Hematopoietic multipotent progenitor cell treated with erythropoietin and hydrocortisone succinate and interleukin-3 and kit ligand, for 15 days (in vitro differentiated cells): ENCODE data around the gene CXCR5.
A peak's percentile ranks its signal among the peaks of the same experiment; 100 is the strongest.

ENCODE experiments used
- DNase-seq: peaks from one replicate; pipeline ENCODE4 v3.0.0-alpha.2; 2015; ENCODE audit warnings: low spot score

Gene CXCR5

GRCh38 chr11:118883368-118884071 is at the start of gene CXCR5:
Gene CXCR5 (plus strand): TSS chr11:118883892. CDS start chr11:118883942, 50 bp downstream.
- no peak for DNase-seq

DNA sequence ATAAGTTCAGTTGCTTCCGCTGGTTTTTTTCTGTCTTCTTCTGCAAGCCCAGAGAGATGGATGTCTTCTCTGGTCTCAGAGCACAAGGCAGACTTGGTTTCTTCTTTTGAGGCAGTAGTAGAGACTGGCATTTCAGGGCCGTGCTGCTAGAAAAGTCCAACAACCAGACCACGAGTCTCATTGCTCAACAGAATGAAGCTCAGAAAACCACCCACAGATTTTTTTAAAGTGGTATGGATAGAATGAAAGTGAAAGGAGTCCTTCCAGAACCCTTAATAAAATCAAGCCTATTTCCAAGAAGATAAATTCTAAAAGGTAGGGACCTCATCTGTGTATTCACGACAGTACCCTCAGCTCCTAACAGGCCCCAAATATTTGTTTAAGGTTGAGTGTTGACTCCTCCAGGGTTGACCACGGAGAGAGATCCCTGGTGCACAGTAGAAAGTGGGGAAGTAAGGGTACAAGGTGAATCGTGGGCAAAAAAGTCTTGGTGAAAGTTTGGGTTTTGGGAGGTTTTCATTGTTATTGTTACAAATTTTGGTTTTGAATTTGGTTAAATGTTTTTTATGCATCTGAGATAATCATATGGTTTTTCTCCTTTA is 49.2 kb upstream of the CXCR5 start:
- no peak for DNase-seq

DNA sequence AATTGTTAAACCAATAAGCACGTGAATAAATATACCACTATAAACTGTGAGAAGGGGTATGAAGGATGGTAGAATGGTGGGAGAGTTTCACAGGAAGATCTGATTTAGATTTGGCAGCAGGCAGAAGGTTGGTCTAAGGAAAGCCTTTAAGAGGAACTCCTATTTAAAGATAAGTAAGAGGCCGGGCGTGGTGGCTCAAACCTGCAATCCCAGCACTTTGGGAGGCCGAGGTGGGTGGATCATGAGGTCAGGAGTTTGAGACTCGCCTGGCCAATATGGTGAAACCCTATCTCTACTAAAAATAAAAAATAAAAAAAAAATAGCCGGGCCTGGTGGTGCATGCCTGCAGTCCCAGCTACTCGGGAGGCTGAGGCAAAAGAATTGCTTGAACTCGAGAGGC is 45.8 kb upstream of the CXCR5 start:
- DNase-seq = no peak

DNA sequence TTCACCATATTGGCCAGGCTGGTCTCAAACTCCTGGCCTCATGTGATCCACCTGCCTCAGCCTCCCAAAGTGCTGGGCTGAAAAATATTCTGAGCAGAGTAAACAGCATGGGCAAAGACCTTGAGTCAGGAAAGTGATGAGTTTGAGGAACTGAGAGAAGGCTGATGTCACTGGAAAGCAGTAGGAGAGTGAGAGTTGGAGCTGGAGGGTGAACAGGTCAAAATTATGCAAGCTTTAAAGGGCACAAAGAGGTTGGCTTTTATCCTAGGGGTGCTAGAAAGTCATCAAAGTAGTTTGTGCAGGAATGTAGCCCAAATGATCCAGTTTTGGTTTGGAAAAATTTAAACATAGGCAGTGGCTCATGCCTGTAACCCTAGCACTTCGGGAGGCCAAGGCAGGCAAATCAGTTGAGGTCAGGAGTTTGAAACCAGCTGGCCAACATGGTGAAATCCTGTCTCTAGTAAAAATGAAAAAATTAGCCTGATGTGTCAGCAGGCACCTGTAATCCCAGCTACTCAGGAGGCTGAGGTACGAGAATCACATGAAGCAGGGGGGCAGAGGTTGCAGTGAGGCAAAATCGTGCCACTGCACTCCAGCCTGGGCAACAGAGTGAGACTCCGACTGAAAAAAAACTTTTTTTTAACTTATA is 44.7 kb upstream of the CXCR5 start:
- DNase-seq = no peak

- DNase-seq = no peak
These were observed 42.0 kb upstream of the CXCR5 start for GRCh38 chr11:118841469-118842242.

DNA sequence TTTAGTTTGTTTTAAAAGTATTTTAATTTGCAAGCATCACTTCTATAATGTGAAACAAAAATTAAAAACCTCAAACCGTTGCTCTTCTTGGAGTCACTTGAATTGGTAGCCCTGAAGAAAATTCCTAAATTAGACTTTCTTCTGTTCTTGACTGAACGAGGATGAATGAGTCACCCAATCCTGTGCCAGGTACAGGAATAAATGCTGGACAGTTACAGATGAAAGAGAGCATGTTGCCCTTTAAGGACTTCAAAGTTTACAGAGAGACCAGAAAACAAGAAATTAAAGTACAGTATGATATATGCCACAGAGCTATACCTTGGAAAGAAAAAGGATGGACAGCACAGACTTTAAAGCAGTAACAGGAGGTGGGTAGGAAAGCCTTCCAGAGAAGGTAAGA is 41.3 kb upstream of the CXCR5 start:
- DNase-seq = no peak

DNA sequence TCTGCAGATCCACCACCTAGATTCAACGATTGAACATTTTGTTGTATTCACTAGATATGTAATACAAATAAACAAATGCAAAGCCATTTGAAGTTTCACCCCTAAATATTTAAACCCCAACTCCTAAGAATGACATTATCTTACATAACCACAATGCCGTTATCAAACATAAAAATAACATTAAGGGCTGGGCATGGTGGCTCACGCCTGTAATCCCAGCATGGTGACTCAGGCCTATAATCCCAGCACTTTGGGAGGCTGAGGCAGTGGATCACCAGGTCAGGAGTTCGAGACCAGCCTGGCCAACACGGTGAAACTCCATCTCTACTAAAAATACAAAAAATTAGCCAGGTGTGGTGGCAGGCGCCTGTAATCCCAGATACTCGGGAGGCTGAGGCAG is 40.8 kb upstream of the CXCR5 start:
- peak; percentile 55 for DNase-seq

DNA sequence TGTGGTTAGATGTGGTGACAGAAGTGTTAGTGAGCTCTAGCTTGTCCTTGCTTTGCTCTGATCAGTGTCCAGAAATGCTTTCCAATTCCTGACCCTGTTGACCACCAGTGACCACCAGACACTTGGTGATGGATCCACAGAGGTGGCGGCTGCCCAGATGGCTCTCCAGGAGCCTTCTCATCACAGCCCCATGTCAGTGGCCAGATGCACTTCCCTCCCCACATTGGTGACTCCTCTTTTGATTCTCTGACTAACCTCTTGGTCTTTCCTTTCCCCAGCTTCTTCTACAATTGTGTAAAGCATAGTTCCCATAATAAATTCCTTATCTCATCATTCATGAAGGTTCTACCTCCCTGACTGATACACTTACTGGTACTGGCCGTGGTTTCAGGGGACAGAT is 40.1 kb upstream of the CXCR5 start:
- no peak for DNase-seq

- peak; percentile 48 for DNase-seq
These were observed 38.3 kb upstream of the CXCR5 start for GRCh38 chr11:118845369-118845768.

DNA sequence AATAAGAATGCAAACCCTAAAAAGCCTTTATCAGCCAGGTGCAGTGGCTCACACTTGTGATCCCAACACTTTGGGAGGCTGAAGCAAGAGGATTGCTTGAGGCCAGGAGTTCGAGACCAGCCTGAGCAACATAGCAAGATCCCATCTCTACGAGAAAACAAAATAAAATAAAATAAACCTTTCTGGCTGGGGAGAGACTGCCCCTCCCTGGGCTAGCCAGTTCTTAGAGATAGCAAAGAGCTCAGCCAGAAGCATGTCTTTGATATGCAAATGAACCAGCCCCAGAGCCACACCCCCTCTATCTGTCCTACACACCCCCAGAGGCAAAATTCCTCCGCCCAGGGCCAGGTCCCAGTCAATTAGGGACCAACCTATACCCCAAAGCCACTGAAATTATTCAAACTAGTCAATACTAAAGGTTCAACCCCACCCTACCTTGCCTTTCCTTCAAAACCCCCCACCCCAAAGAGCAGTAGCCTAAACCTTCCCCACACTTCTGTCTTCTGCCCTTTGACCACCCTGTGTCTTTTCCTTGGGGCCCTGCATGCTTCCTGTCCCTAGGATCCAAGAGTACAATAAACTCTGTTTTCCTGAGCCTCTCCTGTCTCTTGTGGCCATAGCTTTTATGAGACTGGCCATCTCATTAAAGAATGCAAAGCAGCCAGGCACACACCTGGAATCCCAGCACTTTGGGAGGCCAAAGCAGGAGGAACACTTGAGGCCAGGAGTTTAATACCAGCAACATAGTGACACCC is 37.3 kb upstream of the CXCR5 start:
- peak; percentile 90 for DNase-seq

DNA sequence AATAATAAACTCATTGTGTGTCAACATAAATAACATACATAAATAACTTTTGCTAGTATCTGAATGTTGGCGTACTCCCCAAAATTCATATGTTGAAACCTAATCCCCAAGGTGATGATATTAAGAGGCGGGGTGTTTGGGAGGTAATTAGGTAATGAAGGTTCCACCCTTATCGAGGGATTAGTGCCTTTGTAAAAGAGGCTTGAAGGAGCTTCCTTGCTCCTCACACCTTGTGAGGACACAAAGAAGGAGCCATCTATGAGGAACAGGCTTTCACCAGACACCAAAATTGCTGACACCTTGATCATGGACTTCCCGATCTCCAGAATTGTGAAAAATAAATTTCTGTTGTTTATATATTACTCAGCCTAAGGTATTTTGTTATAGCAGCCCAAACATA is 33.9 kb upstream of the CXCR5 start:
- no peak for DNase-seq

GRCh38 chr11:118851970-118852369 is 31.7 kb upstream of the CXCR5 start:
- no peak for DNase-seq

- no peak for DNase-seq
These were observed 30.0 kb upstream of the CXCR5 start for GRCh38 chr11:118853678-118854077.

DNA sequence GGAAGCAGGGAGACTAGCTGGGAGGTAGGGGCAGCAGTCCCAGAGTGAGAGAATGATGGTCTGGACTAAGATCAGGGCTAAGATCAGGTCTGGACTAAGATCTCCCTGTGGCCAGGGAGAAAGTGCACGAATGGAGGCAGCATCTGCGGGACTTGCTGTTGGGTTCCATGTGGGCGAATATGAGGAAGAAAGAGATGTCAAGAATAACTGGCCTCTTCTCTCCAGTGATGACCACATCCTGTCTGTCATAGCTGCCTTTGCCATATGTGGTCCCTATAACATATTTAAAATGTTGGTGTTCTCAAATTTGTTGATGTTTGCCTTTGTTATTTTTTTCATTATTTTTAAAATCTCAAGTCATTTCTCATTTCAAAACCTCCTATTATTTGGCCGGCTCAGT is 27.4 kb upstream of the CXCR5 start:
- no peak for DNase-seq

DNA sequence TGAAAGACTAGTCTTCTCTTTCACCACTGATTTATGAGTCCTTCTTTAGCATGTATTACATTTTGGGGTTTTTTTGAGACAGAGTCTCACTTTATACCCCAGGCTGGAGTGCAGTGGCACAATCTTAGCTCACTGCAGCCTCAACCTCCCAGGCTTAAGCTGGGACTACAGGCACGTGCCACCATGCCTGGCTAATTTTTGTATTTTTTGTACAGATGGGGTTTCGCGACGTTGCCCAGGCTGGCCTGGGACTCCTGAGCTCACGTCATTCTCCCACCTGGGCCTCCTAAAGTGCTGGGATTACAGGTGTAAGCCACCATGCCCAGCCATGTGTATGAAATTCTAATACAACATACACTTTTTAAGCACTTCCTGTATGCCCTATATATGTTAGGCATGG is 26.3 kb upstream of the CXCR5 start:
- DNase-seq = no peak

DNA sequence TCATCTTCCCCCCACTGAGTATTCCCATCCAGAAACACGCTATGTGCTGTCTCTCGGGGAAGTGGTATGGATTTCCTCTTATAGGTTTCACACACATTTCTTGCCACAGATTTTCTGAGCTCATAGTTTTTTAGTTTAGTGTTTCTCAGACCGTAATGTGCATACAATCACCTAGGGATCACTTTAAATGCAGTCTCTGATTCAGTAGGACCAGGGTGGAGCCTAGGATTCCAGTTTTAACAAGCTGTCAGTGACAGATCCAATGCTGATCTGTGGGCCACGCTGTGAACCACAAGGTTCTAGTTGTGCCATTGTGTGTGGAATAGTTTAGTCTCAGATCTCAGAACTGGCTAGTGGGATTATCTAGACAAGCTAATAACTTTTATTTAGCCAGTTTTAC is 23.7 kb upstream of the CXCR5 start:
- no peak for DNase-seq

GRCh38 chr11:118868659-118869058 is 15.0 kb upstream of the CXCR5 start:
- no peak for DNase-seq

- no peak for DNase-seq
These were observed 13.0 kb upstream of the CXCR5 start for GRCh38 chr11:118870396-118871343.

- no peak for DNase-seq
These were observed 11.3 kb upstream of the CXCR5 start for GRCh38 chr11:118872403-118872821.

- no peak for DNase-seq
These were observed 9.9 kb upstream of the CXCR5 start for GRCh38 chr11:118873804-118874203.

DNA sequence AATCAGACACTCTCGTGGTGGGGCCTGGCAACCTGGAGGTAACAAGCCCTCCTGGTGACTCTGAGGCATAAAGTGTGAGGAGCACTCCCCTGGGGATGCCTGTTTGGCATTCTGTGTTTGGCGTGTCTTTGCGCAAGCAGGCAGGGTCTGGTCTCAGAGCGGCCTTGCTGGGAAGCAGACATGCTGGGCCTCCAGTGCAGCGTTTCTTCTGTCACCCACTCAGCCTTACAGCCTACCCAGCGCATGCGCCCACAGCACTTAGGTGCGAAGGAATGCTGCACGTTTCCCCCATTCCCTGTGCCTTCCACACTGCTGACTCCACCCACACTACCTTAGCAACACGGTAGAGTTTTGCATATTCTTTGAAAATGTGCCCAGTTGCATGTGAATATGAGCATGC is 7.4 kb upstream of the CXCR5 start:
- DNase-seq = no peak
